AG09309 (cell line): Measurements from ENCODE around the gene LRRC49.

Source experiments
- DNase-seq: peaks from one replicate; pipeline ENCODE4 v3.0.0-alpha.2; 2010; ENCODE audit warnings: low read depth
- H3K4me3 ChIP-seq: 2 replicates; pipeline ENCODE4 v1.5.1; 2011; ENCODE audit warnings: mild to moderate bottlenecking, low read depth, low read length, moderate library complexity; ENCODE audit not compliant: control insufficient read depth
- TF ChIP-seq, protein P1 (sequence below): IDR thresholded peaks from 2 replicates; pipeline ENCODE4 v1.5.1; 2011; ENCODE audit warnings: mild to moderate bottlenecking, low read depth, low read length, inconsistent platforms; ENCODE audit not compliant: insufficient read depth, control insufficient read depth; ENCODE audit errors: missing control alignments

The LRRC49 gene

DNA sequence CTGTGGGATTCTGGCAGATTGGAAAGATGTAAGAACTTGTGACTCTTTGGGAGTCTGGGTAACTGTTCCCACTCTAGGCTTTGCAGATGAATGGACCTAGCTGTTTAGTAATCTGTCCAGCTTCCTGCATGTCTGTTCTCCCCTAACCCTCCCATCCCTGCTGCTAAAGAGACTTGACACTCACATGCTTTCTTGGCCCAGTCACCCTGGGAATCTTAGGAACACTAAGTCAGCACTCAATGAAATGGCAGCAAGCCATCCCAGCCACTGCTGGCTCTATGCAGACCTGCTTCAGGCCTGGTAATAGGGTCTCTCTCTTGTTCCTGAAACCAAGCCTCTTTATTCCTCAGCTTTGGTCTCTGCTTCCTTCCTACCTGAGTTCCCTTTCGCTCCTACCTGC, 158.9 kb downstream of the LRRC49 start:
- no peak overlapping the region for H3K4me3 ChIP-seq
- TF ChIP-seq, protein P1, sequence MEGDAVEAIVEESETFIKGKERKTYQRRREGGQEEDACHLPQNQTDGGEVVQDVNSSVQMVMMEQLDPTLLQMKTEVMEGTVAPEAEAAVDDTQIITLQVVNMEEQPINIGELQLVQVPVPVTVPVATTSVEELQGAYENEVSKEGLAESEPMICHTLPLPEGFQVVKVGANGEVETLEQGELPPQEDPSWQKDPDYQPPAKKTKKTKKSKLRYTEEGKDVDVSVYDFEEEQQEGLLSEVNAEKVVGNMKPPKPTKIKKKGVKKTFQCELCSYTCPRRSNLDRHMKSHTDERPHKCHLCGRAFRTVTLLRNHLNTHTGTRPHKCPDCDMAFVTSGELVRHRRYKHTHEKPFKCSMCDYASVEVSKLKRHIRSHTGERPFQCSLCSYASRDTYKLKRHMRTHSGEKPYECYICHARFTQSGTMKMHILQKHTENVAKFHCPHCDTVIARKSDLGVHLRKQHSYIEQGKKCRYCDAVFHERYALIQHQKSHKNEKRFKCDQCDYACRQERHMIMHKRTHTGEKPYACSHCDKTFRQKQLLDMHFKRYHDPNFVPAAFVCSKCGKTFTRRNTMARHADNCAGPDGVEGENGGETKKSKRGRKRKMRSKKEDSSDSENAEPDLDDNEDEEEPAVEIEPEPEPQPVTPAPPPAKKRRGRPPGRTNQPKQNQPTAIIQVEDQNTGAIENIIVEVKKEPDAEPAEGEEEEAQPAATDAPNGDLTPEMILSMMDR, result no peak
- DNase-seq, result no peak

DNA sequence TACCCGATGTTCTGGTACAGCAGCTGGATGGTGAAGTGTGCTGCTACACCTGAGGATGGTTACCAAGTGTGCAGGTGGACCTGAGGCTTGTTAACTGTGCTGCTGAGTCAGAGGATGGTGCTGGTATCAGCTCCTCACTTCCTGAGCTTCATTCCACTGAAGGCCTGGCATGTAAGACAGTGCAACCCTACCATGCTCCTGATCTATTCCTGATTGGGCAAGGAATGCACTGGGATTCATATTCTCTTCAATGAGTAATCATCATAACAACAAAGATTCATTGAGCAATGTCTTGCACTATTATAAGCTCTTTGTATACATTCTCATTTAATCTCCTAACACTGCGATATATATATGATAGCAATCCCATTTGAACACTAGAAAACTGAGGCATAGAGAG, 159.7 kb downstream of the LRRC49 start:
- DNase-seq, result no peak
- TF ChIP-seq, protein P1, result no peak
- H3K4me3 ChIP-seq, result no peak overlapping the region

DNA sequence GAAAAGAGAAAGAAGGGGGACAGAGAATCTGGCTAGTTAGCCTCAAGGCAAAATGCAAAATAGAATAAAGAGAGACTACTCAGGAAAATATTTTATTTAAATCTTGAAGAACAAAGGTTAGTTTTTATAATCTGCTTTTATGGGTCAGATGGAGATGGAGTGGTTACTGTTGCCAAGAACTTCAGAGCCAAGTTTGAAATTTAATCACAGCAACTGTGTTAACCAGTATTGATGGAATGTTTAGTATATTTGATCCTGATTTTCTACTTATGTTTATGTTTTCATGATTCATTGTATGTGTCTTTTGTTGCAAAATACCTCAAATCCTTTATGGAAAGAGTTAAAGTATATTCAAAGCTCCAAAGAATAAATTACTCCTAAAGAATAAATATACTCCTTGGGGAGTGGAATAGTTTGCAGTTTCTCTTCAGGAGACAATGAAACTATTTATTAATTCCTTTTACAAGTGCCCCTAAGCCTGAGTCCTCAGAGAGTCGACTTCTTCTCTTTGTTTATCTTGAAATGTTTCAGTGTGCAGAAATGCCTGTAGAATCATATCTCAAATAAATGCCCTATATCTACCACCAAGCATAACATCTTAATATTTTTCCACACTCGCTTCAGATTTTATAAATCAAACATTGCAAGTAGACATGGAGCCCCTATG, 161.8 kb downstream of the LRRC49 start:
- DNase-seq, result no peak

DNA sequence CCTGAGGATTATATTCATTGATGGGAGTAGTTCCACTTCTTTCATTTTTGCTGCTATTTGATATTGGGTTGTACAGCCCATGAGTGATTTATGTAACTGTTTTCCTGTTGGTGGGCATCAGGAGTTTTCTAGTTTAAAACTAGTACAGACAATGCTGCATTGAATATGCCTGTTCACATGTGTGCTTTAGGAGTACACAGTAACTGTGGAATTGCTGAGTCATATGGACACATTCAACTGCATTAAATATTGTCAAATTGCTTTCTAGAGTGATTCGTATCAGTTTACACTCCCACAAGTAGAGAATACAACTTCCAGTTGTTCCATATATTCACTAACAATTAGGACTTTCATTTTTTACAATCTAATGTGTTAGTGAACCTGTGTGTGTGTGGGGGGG, 162.8 kb downstream of the LRRC49 start:
- no peak overlapping the region for H3K4me3 ChIP-seq
- DNase-seq, result no peak
- TF ChIP-seq, protein P1, result no peak

More for the DNA sequence above, 161.8 kb downstream of the LRRC49 start:
- TF ChIP-seq, protein P1, result no peak
- no peak overlapping the region for H3K4me3 ChIP-seq

DNA sequence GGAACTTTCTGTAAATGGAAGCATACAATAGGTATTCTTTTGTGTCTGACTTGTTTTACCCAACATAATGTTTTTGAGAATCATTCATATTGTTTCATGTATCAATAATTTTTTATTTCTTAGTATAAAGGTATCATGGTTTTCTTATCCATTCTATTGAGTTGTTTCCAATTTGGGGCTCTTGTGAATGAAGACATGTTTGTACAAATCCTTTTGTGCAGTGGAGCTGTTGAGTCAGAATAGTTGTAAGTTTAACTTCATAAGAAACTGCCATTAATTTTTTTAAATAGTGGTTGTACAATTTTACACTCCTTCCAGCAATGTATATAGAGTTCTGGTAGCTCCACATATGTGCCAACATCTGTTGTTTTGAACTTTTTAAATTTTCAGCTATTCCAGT, 163.5 kb downstream of the LRRC49 start:
- TF ChIP-seq, protein P1, result no peak
- no peak overlapping the region for H3K4me3 ChIP-seq
- no peak for DNase-seq

DNA sequence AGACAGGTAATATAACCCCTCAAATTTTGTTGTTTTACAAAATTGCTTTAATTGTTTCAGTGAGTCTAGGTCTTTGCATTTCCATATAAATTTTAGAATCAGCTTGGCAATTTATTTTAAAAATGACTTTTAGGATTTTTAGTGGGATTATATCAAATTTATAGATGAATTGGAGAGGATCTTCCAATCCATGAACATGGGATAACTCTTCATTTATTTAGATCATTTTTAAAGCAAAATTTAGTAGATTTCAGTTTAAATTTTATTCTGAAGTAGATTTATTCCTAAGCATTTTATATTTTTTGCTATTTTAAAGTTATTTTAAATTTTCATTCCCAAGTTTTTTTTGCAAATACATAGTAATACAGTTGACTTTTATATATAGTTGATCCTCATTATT, 164.5 kb downstream of the LRRC49 start:
- no peak overlapping the region for H3K4me3 ChIP-seq
- TF ChIP-seq, protein P1, result no peak
- DNase-seq, result no peak

DNA sequence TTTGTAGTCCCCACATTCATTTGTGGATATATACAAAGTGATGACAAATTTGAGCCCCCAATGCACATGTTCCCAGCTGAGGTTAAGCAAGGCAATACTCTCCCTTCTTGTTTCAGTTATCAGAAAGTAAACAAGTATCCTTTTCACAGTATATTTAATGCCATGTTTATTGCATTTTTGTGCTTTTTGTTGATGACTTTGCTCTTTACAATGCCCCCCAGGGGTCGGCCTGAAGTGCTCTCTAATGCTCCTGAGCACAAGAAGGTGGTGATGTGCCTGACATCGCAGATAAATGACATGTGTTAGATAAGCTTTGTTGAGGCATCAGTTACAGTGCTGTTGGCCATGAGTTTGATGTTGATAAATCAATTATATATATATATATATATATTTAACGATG, 165.0 kb downstream of the LRRC49 start:
- no peak for DNase-seq
- TF ChIP-seq, protein P1, result no peak
- H3K4me3 ChIP-seq, result no peak overlapping the region
